ENCODE measurements around the gene HCRT.
A peak's percentile ranks its signal among the peaks of the same experiment; 100 is the strongest.

HCRT gene

GRCh38 chr17:42180922-42181850 lies 4.1 kb downstream of the HCRT start, which contains the start of gene KCNH4:
TSS of gene KCNH4 (minus strand) at chr17:42181142. CDS start at chr17:42180945, 197 bp downstream.
- Histone ChIP-seq H3K9me3 (ENCODE audit: control insufficient read depth in 5 of 5, low read length in 5 of 5) (no peaks in the 10 kb centered on the region), H3K9ac (ENCODE audit: low read length in 5 of 5) (no peak within 1 kb of the TSS), H3K27me3 (ENCODE audit: control insufficient read depth in 5 of 5, insufficient read depth in 4 of 5, low read length in 5 of 5) (peaks cover 0 to 7% (median 4%) of the 10 kb centered on the region in 5 donors), H3K4me3 (ENCODE audit: low read depth in 1 of 5, low read length in 5 of 5) (peak within 1 kb of the TSS in 4 of 5 donors; percentile 36 to 60 (median 53)), H3K36me3 (ENCODE audit: control insufficient read depth in 5 of 5, insufficient read depth in 5 of 5, low read length in 5 of 5) (no peaks in the 10 kb centered on the region), H3K27ac (ENCODE audit: low read depth, low read length) (no peak within 1 kb of the TSS), H3K4me1 (ENCODE audit: control insufficient read depth in 5 of 5, insufficient read depth in 5 of 5, low read length in 5 of 5) (peaks cover 0 to 50% (median 37%) of the 10 kb centered on the region in 5 donors)

- peak overlapping the region in 4 of 5 donors; percentile 36 to 60 (median 53) for H3K4me3 ChIP-seq (ENCODE audit: low read depth in 1 of 5, low read length in 5 of 5)
- H3K9me3 ChIP-seq (ENCODE audit: control insufficient read depth in 5 of 5, low read length in 5 of 5), result no peaks in the 10 kb centered on the region
- no peak overlapping the region for H3K27ac ChIP-seq (ENCODE audit: low read depth, low read length)
- H3K27me3 ChIP-seq (ENCODE audit: control insufficient read depth in 5 of 5, insufficient read depth in 4 of 5, low read length in 5 of 5), result peaks cover 0 to 7% (median 4%) of the 10 kb centered on the region in 5 donors
- no peak overlapping the region for H3K9ac ChIP-seq (ENCODE audit: low read length in 5 of 5)
- H3K36me3 ChIP-seq (ENCODE audit: control insufficient read depth in 5 of 5, insufficient read depth in 5 of 5, low read length in 5 of 5), result no peaks in the 10 kb centered on the region
- peaks cover 0 to 50% (median 37%) of the 10 kb centered on the region in 5 donors for H3K4me1 ChIP-seq (ENCODE audit: control insufficient read depth in 5 of 5, insufficient read depth in 5 of 5, low read length in 5 of 5)
These were observed 4.8 kb downstream of the HCRT start for GRCh38 chr17:42180411-42180921.

- peak overlapping the region in 2 of 5 donors; percentile 56 to 60 for H3K4me3 ChIP-seq (ENCODE audit: low read depth in 1 of 5, low read length in 5 of 5)
- H3K27me3 ChIP-seq (ENCODE audit: control insufficient read depth in 5 of 5, insufficient read depth in 4 of 5, low read length in 5 of 5), result peaks cover 0 to 7% (median 4%) of the 10 kb centered on the region in 5 donors
These were observed 5.3 kb downstream of the HCRT start for GRCh38 chr17:42179911-42180410.

GRCh38 chr17:42179335-42179734 lies 5.9 kb downstream of the HCRT start:
- Histone ChIP-seq H3K36me3 (ENCODE audit: control insufficient read depth in 5 of 5, insufficient read depth in 5 of 5, low read length in 5 of 5) (no peaks in the 10 kb centered on the region), H3K9ac (ENCODE audit: low read length in 5 of 5) (no peak overlapping the region), H3K27ac (ENCODE audit: low read depth, low read length) (no peak overlapping the region), H3K4me1 (ENCODE audit: control insufficient read depth in 5 of 5, insufficient read depth in 5 of 5, low read length in 5 of 5) (peaks cover 0 to 41% (median 30%) of the 10 kb centered on the region in 5 donors), H3K9me3 (ENCODE audit: control insufficient read depth in 5 of 5, low read length in 5 of 5) (no peaks in the 10 kb centered on the region), H3K27me3 (ENCODE audit: control insufficient read depth in 5 of 5, insufficient read depth in 4 of 5, low read length in 5 of 5) (peaks cover 0 to 7% (median 4%) of the 10 kb centered on the region in 5 donors), H3K4me3 (ENCODE audit: low read depth in 1 of 5, low read length in 5 of 5) (no peak overlapping the region)

More at GRCh38 chr17:42179911-42180410, 5.3 kb downstream of the HCRT start:
- Histone ChIP-seq H3K4me1 (ENCODE audit: control insufficient read depth in 5 of 5, insufficient read depth in 5 of 5, low read length in 5 of 5) (peaks cover 0 to 48% (median 36%) of the 10 kb centered on the region in 5 donors), H3K9me3 (ENCODE audit: control insufficient read depth in 5 of 5, low read length in 5 of 5) (no peaks in the 10 kb centered on the region), H3K27ac (ENCODE audit: low read depth, low read length) (no peak overlapping the region), H3K36me3 (ENCODE audit: control insufficient read depth in 5 of 5, insufficient read depth in 5 of 5, low read length in 5 of 5) (no peaks in the 10 kb centered on the region), H3K9ac (ENCODE audit: low read length in 5 of 5) (no peak overlapping the region)

GRCh38 chr17:42178817-42179216 lies 6.4 kb downstream of the HCRT start:
- no peak overlapping the region for H3K4me3 ChIP-seq (ENCODE audit: low read depth in 1 of 5, low read length in 5 of 5)
- H3K9me3 ChIP-seq (ENCODE audit: control insufficient read depth in 5 of 5, low read length in 5 of 5), result no peaks in the 10 kb centered on the region
- peaks cover 0 to 36% (median 26%) of the 10 kb centered on the region in 5 donors for H3K4me1 ChIP-seq (ENCODE audit: control insufficient read depth in 5 of 5, insufficient read depth in 5 of 5, low read length in 5 of 5)
- no peak overlapping the region for H3K27ac ChIP-seq (ENCODE audit: low read depth, low read length)
- H3K9ac ChIP-seq (ENCODE audit: low read length in 5 of 5), result no peak overlapping the region
- no peaks in the 10 kb centered on the region for H3K36me3 ChIP-seq (ENCODE audit: control insufficient read depth in 5 of 5, insufficient read depth in 5 of 5, low read length in 5 of 5)
- H3K27me3 ChIP-seq (ENCODE audit: control insufficient read depth in 5 of 5, insufficient read depth in 4 of 5, low read length in 5 of 5), result peaks cover 0 to 7% (median 4%) of the 10 kb centered on the region in 5 donors

- no peaks in the 10 kb centered on the region for H3K36me3 ChIP-seq (ENCODE audit: control insufficient read depth in 5 of 5, insufficient read depth in 5 of 5, low read length in 5 of 5)
- H3K9me3 ChIP-seq (ENCODE audit: control insufficient read depth in 5 of 5, low read length in 5 of 5), result no peaks in the 10 kb centered on the region
- H3K4me3 ChIP-seq (ENCODE audit: low read depth in 1 of 5, low read length in 5 of 5), result no peak overlapping the region
- H3K27me3 ChIP-seq (ENCODE audit: control insufficient read depth in 5 of 5, insufficient read depth in 4 of 5, low read length in 5 of 5), result peaks cover 0 to 7% (median 4%) of the 10 kb centered on the region in 5 donors
- H3K9ac ChIP-seq (ENCODE audit: low read length in 5 of 5), result no peak overlapping the region
- no peak overlapping the region for H3K27ac ChIP-seq (ENCODE audit: low read depth, low read length)
- H3K4me1 ChIP-seq (ENCODE audit: control insufficient read depth in 5 of 5, insufficient read depth in 5 of 5, low read length in 5 of 5), result peaks cover 0 to 25% (median 17%) of the 10 kb centered on the region in 5 donors
These were observed 7.6 kb downstream of the HCRT start for GRCh38 chr17:42177684-42178083.

- H3K27ac ChIP-seq (ENCODE audit: low read depth, low read length), result no peak overlapping the region
- no peaks in the 10 kb centered on the region for H3K36me3 ChIP-seq (ENCODE audit: control insufficient read depth in 5 of 5, insufficient read depth in 5 of 5, low read length in 5 of 5)
These were observed 11.0 kb downstream of the HCRT start for GRCh38 chr17:42174126-42174783.

GRCh38 chr17:42171831-42172230 lies 13.4 kb downstream of the HCRT start:
- H3K27ac ChIP-seq (ENCODE audit: low read depth, low read length), result no peak overlapping the region
- H3K9me3 ChIP-seq (ENCODE audit: control insufficient read depth in 5 of 5, low read length in 5 of 5), result no peaks in the 10 kb centered on the region
- H3K4me1 ChIP-seq (ENCODE audit: control insufficient read depth in 5 of 5, insufficient read depth in 5 of 5, low read length in 5 of 5), result peaks cover 0 to 13% (median 0%) of the 10 kb centered on the region in 5 donors
- no peak overlapping the region for H3K9ac ChIP-seq (ENCODE audit: low read length in 5 of 5)
- no peak overlapping the region for H3K4me3 ChIP-seq (ENCODE audit: low read depth in 1 of 5, low read length in 5 of 5)
- no peaks in the 10 kb centered on the region for H3K27me3 ChIP-seq (ENCODE audit: control insufficient read depth in 5 of 5, insufficient read depth in 4 of 5, low read length in 5 of 5)
- H3K36me3 ChIP-seq (ENCODE audit: control insufficient read depth in 5 of 5, insufficient read depth in 5 of 5, low read length in 5 of 5), result no peaks in the 10 kb centered on the region

More at GRCh38 chr17:42174126-42174783, 11.0 kb downstream of the HCRT start:
- Histone ChIP-seq H3K27me3 (ENCODE audit: control insufficient read depth in 5 of 5, insufficient read depth in 4 of 5, low read length in 5 of 5) (no peaks in the 10 kb centered on the region), H3K4me1 (ENCODE audit: control insufficient read depth in 5 of 5, insufficient read depth in 5 of 5, low read length in 5 of 5) (peaks cover 0 to 15% (median 0%) of the 10 kb centered on the region in 5 donors), H3K4me3 (ENCODE audit: low read depth in 1 of 5, low read length in 5 of 5) (no peak overlapping the region), H3K9ac (ENCODE audit: low read length in 5 of 5) (no peak overlapping the region), H3K9me3 (ENCODE audit: control insufficient read depth in 5 of 5, low read length in 5 of 5) (no peaks in the 10 kb centered on the region)

GRCh38 chr17:42169351-42169750 lies 15.9 kb downstream of the HCRT start:
- Histone ChIP-seq H3K27ac (ENCODE audit: low read depth, low read length) (no peak overlapping the region), H3K36me3 (ENCODE audit: control insufficient read depth in 5 of 5, insufficient read depth in 5 of 5, low read length in 5 of 5) (no peaks in the 10 kb centered on the region), H3K9me3 (ENCODE audit: control insufficient read depth in 5 of 5, low read length in 5 of 5) (no peaks in the 10 kb centered on the region)

More at GRCh38 chr17:42169351-42169750, 15.9 kb downstream of the HCRT start:
- H3K4me1 ChIP-seq (ENCODE audit: control insufficient read depth in 5 of 5, insufficient read depth in 5 of 5, low read length in 5 of 5), result peaks cover 0 to 13% (median 0%) of the 10 kb centered on the region in 5 donors
- H3K9ac ChIP-seq (ENCODE audit: low read length in 5 of 5), result no peak overlapping the region
- no peak overlapping the region for H3K4me3 ChIP-seq (ENCODE audit: low read depth in 1 of 5, low read length in 5 of 5)
- H3K27me3 ChIP-seq (ENCODE audit: control insufficient read depth in 5 of 5, insufficient read depth in 4 of 5, low read length in 5 of 5), result no peaks in the 10 kb centered on the region

All from subcutaneous abdominal adipose tissue (tissue), 5 donors.